Ovary (tissue), 9 donors: ENCODE measurements around the gene TCF7L1. TPM values are rescaled to one million over a fixed set of nuclear protein-coding genes. Genes with fewer than 3 reads are reported as not detected.

Experiments
- DNase-seq, 5 donors: peaks; one replicate each; pipeline ENCODE4 v3.0.0-alpha.2; 2019 to 2020
- H3K27ac ChIP-seq, 2 donors: fragments of 200-600 bp; one replicate each; pipeline versions ENCODE4 v1.5.1 to v1.8.0; 2019 to 2022
- H3K27me3 ChIP-seq: fragments of 200-600 bp; one replicate; pipeline ENCODE4 v1.8.0; 2022
- H3K36me3 ChIP-seq: fragments of 200-600 bp; sonication (generic); one replicate; pipeline ENCODE4 v1.5.1; 2019
- H3K4me1 ChIP-seq: one replicate; pipeline ENCODE4 v1.8.1; 2013; ENCODE audit warnings: mild to moderate bottlenecking, moderate library complexity; ENCODE audit not compliant: insufficient read depth
- H3K4me3 ChIP-seq: fragments of 200-600 bp; sonication (generic); one replicate; pipeline ENCODE4 v1.5.1; 2017
- H3K9me3 ChIP-seq, 2 donors: fragments of 200-600 bp in 1 of 2; sonication (generic) in 1 of 2; one replicate each; pipeline versions ENCODE4 v1.5.1 to v1.8.1; 2013 to 2019; ENCODE audit warnings: mild to moderate bottlenecking in 1 of 2, moderate library complexity in 1 of 2
- EP300 ChIP-seq: sonication (generic); formaldehyde crosslinking; IDR thresholded peaks from one replicate; pipeline ENCODE4 v1.6.1; 2017; ENCODE audit warnings: antibody characterized with exemption
- POLR2A ChIP-seq: fragments of 450-650 bp; IDR thresholded peaks from one replicate; pipeline ENCODE4 v1.6.1; 2017; ENCODE audit warnings: antibody characterized with exemption, mild to moderate bottlenecking, moderate library complexity
- WGBS, 3 donors: extraction: QIAGEN DNeasy Blood & Tissue Kit in 1 of 3; methylation state at CpG; one replicate each; pipeline versions ENCODE4 v1.1.5 to v1.1.7; 2013 to 2017; 5-methylcytosine and 5-hydroxymethylcytosine counted together
- intact Hi-C, 4 donors: fragments of 100-400 bp; cut with DNase I; formaldehyde crosslinking; loops; one replicate each; pipeline versions ENCODE4 v1.11.0 to v1.15.1; 2022 to 2023
- polyA plus RNA-seq, 2 donors: library from polyadenylated mRNA; stranded (reverse); fragments of 200-250 nt in 1 of 2; fragments of 350-450 nt in 1 of 2; fragmentation: Illumina TruSeq in 1 of 2; extraction: RNeasy Lipid Tissue Mini Kit (QIAGEN cat#74804) in 1 of 2; gene quantifications; one replicate each; pipeline ENCODE4 v1.2.3, GENCODE V29; 2013 to 2014
- total RNA-seq, 7 donors: library from RNA; depleted of rRNA in 2 of 7; stranded (reverse); fragments of >200 nt in 2 of 7; fragmentation: NEBNext Ultra II Directional in 3 of 7; extraction: Animal tissue kit (Norgen Biotek cat#: 25700) in 3 of 7; gene quantifications; one replicate each; pipeline versions ENCODE4 v1.1.0 to v1.2.4, GENCODE V29; 2016 to 2023
- TF ChIP-seq, protein P1 (sequence below), 3 donors: fragments of 450-650 bp in 2 of 3; fragments of 200-600 bp in 1 of 3; IDR thresholded peaks; one replicate each; pipeline versions ENCODE4 v1.5.1 to v1.8.0; 2016 to 2022; ENCODE audit warnings: antibody characterized with exemption in 3 of 3, mild to moderate bottlenecking in 1 of 3
- donor health status: DM: no; HTN: no; CAD: no; lungs with moderate emphysema.
- donor health status: DM: no; HTN: no; CAD: no.
- donor health status: Bipolar disorder and iron deficiency.
- donor health status: DM: yes; HTN: yes; CAD: no.
- donor health status: DM: no; HTN: no; CAD: no.
- donor health status: DM: yes; HTN: yes; CAD: no.

TCF7L1 gene
- total and polyA plus RNA-seq, 9 donors = 5.2 to 29.8 (median 23.9) TPM

DNA sequence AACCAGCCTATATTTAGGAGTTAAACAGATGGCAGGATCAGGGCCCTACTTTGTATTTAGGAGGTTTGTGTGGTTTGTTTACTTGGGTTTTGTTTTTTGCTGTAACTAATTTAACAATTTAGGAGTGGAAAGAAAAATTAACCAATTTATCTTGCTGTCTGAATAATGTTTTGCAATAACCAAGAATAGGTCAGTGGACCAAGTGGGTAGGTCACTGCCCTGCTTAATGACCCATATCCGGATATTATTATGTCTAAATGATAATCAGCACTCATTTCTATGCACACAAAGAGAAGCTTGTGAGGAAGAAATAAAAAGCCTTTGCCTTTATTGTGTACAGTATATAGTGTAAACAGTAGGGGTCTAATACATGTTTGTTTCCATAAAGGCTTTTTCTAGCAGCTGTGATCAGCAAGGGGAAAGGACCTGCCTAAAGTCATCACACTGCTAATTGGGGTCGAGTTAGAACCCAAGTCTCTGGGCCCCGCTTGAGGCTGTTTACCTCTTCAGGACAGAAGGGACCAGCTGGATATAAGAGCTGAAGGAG lies 118.0 kb downstream of the TCF7L1 start:
- intact Hi-C loops = no loop called here
- Histone ChIP-seq H3K27me3 (no peaks in the 10 kb centered on the region), H3K9me3 (no peaks in the 10 kb centered on the region), H3K4me1 (peaks cover 29% of the 10 kb centered on the region), H3K36me3 (no peaks in the 10 kb centered on the region), H3K4me3 (no peak overlapping the region), H3K27ac (no peak overlapping the region)
- TF ChIP-seq POLR2A = no peak
- TF ChIP-seq, protein P1, sequence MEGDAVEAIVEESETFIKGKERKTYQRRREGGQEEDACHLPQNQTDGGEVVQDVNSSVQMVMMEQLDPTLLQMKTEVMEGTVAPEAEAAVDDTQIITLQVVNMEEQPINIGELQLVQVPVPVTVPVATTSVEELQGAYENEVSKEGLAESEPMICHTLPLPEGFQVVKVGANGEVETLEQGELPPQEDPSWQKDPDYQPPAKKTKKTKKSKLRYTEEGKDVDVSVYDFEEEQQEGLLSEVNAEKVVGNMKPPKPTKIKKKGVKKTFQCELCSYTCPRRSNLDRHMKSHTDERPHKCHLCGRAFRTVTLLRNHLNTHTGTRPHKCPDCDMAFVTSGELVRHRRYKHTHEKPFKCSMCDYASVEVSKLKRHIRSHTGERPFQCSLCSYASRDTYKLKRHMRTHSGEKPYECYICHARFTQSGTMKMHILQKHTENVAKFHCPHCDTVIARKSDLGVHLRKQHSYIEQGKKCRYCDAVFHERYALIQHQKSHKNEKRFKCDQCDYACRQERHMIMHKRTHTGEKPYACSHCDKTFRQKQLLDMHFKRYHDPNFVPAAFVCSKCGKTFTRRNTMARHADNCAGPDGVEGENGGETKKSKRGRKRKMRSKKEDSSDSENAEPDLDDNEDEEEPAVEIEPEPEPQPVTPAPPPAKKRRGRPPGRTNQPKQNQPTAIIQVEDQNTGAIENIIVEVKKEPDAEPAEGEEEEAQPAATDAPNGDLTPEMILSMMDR (IDR thresholded peaks at IDR 0.05) = no peak
- TF ChIP-seq EP300 = no peak
- WGBS, 3 donors = 45 to 61% (median 51%) methylated on average over 3 of the region's 3 CpGs
- DNase-seq = no peak

GRCh38 chr2:85253890-85254289 lies 120.7 kb downstream of the TCF7L1 start:
- Histone ChIP-seq H3K9me3 (no peaks in the 10 kb centered on the region), H3K4me1 (peaks cover 36% of the 10 kb centered on the region), H3K27ac (no peak overlapping the region), H3K4me3 (no peak overlapping the region), H3K36me3 (no peaks in the 10 kb centered on the region), H3K27me3 (no peaks in the 10 kb centered on the region)
- DNase-seq = no peak
- TF ChIP-seq POLR2A = no peak
- TF ChIP-seq, protein P1 (IDR thresholded peaks at IDR 0.05) = no peak
- no peak for TF ChIP-seq EP300
- intact Hi-C loops = no loop called here
- WGBS, 3 donors = 53 to 62% (median 60%) methylated on average over 5 of the region's 5 CpGs

DNA sequence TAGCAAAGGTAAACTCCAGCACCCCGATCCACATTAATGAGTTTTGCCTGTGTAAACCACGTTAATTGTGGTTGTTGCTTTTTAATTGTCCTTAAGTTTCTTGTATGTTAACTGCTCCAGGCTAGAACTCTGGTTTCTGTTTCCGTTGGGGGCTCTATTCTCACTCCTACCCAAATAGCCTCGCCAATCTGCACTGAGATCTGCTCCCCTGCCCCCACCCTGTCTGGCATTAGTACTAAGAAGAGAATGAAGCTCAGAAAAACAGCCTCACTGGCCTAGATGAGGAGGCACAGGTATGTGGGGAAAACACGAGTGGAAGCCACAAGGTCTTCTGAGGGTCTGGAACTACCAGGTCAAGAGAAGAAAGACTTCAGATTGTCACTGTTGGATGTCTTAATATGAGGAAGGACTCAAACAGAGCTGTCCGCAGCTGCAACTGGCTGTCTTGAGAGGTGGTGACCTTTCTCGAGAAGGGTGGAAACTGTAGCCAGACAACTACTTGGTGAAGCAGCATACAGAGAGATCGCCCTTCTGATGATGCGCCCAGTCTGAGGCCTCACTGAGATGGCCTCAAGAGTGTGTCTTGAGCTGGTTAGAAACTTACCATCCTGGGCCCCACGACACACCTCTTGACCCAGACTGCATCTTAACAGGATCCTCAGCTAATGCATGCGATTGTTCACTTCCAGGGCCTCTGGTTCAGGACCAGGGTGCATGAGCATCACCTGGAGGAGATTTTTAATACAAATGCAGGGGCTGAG lies 121.5 kb downstream of the TCF7L1 start:
- peaks cover 32% of the 10 kb centered on the region for H3K4me1 ChIP-seq
- H3K9me3 ChIP-seq = no peaks in the 10 kb centered on the region
- no peak for DNase-seq
- intact Hi-C loops = no loop called here
- no peak for TF ChIP-seq EP300
- no peak for TF ChIP-seq POLR2A
- TF ChIP-seq, protein P1 (IDR thresholded peaks at IDR 0.05) = no peak
- WGBS, 3 donors = 62 to 65% (median 64%) methylated on average over 11 of the region's 11 CpGs
- H3K27ac ChIP-seq = no peak overlapping the region
- no peaks in the 10 kb centered on the region for H3K36me3 ChIP-seq
- no peaks in the 10 kb centered on the region for H3K27me3 ChIP-seq
- H3K4me3 ChIP-seq = no peak overlapping the region

GRCh38 chr2:85255456-85255812 lies 122.2 kb downstream of the TCF7L1 start:
- Histone ChIP-seq H3K4me3 (no peak overlapping the region), H3K36me3 (no peaks in the 10 kb centered on the region), H3K27ac (no peak overlapping the region), H3K27me3 (no peaks in the 10 kb centered on the region), H3K9me3 (no peaks in the 10 kb centered on the region), H3K4me1 (peaks cover 32% of the 10 kb centered on the region)
- 20 to 35% (median 23%) methylated on average over 6 of the region's 6 CpGs for WGBS, 3 donors
- DNase-seq = no peak
- intact Hi-C loops = no loop called here
- TF ChIP-seq POLR2A = no peak
- TF ChIP-seq EP300 = no peak
- TF ChIP-seq, protein P1 (IDR thresholded peaks at IDR 0.05) = no peak
